HG02973 (cell line): ENCODE results near the gene SARS2.
"Not testable (repeated sequence)": the region's sequence is repeated elsewhere in the genome, so short reads cannot be mapped to it uniquely, and the experiment has no call there.

Experiments used
- ATAC-seq: cut with Tn5 transposase; IDR thresholded peaks from one replicate; pipeline ENCODE4 v1.9.1; 2021; ENCODE audit warnings: moderate library complexity; ENCODE audit not compliant: unreplicated experiment

Gene SARS2, protein sequence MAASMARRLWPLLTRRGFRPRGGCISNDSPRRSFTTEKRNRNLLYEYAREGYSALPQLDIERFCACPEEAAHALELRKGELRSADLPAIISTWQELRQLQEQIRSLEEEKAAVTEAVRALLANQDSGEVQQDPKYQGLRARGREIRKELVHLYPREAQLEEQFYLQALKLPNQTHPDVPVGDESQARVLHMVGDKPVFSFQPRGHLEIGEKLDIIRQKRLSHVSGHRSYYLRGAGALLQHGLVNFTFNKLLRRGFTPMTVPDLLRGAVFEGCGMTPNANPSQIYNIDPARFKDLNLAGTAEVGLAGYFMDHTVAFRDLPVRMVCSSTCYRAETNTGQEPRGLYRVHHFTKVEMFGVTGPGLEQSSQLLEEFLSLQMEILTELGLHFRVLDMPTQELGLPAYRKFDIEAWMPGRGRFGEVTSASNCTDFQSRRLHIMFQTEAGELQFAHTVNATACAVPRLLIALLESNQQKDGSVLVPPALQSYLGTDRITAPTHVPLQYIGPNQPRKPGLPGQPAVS

DNA sequence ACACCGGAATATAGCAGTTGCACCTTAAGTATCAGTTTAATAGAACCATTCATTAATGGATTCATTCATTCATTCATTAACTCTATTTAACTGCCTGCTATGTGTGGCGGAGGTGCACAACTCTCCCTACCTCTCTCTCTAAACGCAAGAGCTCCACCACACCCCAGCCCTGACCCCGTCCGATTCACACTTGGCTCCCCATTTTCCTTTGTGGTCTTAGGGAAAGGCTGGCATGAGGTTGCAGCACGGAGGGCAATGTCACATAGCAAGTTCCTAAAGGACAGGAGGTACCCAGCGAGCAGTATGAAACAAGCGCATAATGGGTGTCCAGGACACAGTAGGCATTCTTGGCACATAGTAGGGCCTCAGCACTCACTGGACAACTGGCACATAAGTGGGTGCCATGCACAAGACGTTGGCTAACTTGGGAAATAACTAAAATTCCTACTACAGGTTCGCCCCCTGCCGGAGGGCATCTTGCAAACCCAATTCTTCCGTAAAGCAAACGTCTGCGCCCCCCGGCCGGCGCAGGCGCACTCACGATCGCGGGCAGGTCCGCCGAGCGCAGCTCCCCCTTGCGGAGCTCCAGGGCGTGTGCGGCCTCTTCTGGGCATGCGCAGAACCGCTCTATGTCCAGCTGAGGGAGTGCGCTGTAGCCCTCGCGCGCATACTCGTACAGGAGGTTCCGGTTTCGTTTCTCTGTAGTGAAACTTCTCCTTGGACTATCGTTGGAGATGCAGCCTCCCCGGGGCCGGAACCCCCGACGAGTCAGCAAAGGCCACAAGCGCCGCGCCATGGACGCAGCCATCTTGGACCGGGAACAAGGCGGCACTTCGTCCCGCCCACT, at the start of gene SARS2:
TSS of gene SARS2 (minus strand) at position 835 of the 847 bp plus-strand sequence. CDS start at position 808, 27 bp downstream.
- peak; percentile 52 for ATAC-seq

DNA sequence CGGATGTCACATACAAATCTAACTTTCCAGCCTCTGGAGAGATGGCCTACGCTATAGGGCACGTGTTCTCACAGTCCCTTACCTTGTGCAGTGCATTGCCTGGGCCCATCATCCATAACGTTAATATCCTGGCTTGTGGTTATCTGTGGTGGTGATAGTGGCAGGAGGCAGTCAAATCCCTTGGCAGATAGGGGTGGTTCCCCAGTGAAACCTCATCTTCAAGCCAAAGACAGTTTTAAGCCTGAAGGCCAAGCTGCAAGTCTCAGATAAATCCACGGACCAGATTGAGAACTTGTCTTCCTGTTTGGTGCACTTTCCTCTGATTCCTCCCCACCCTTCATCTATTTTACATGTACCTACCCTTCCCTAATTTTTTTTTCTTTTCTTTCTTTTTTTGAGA, 49.2 kb upstream of the SARS2 start:
- ATAC-seq = no peak

DNA sequence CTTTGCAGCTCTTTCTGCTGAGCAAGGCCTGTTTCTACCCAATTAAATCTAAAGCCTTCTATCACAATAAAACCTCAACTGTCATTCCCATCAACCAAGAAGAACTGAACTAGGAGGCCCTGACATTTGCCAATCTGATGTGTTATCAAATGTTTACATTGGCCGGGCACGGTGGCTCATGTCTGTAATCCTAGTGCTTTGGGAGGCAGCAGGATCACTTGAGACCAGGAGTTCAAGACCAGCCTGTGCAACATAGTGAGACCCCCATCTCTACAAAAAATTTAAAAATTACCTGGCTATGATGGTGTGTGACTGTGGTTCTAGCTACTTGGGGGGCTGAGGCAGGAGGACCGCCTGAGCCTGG, 47.7 kb upstream of the SARS2 start:
- ATAC-seq = no peak

DNA sequence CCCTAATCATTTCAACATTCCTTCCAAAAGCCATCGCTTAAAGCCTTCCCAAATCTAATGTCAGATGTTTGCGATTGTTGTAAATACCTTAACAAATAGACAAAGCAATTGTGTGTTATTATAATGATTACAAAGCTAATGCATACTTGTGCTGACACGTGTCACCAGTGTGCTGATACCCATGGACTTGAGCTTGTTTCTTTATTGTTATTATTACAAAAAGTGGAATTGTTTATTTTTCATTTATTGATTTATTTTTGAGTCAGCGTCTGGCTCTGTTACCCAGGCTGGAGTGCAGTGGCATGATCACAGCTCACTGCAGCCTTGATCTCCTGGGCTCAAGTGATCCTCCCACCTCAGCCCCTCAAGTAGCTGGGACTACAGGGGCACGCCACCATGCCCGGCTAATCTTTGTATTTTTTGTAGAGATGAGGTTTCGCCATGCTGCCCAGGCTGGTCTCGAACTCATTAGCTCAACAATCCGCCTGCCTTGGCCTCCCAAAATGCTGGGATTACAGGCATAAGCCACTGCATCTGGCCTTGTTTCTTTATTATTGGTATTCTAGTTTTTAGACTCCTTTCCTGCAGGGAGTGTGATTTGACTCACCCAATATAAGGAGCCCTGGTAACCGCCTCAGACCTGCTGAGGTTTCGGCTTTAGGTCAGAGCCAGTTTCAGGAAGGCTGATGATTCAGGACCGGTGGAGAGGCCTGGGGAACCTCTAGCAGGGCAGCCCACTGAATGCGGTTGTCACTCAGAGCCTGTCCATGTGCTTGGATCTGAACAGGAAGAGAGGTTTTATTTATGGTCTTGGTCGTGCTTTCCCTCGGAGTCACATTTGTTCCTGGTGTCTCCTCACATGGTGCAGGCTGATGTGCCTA, 47.1 kb upstream of the SARS2 start:
- peak; percentile 73 for ATAC-seq

DNA sequence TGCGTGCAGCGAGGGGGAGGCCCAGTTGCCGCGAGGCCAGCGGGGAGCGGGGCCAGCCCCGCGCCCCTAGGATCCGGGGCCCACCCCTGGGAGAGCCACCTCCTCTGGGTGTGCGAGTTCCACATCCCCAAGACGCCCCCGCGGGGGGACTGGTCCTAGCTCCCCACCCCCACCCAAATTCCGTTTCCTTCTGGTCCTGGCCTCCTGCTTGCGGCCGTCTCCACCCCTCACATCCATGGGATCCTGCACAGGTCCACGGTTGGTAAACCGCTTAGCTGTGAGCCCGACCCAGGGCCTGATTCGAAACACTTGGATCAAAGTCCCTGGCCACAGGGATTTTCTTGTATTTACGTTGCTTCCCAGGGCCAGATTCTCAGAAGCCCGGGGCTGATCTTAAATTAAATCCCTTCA, 45.3 kb upstream of the SARS2 start:
- ATAC-seq = no peak

DNA sequence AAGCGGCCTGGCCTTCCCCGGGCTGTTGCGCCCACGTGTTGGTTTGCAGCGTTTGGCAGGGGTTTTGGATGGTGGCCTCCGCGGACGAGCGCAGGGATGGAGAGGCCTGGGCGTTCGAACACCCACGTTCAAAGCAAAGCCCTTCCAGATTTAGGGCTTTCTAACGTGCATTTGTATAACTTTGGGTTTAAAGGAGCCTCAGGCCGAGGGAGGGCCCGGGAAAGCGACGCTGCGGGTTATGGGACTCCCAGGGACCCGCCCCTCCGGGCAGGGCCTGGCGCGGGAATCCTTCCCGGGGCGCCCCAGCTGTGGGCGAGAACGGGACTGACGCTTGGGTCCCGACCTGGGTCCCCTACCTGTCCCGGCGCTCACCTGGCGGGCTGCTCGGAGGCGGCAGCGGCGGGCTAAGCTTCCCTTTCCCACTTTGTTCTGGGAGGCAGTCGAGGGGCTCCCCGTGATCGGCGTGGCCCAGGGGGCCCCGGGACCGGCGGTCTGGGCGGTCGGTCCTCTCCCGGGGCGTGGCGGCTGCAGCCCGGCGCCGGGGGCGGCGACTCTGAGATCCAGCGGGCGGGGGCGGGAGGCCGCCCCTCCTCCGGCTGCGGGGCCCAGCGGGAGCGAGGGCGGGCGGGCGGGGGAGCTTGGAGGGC, 44.8 kb upstream of the SARS2 start, which contains the start of gene FBXO17:
TSS of gene FBXO17 (minus strand) at position 529 of the 647 bp plus-strand sequence. CDS start 25,423 bp downstream, outside the sequence.
- ATAC-seq = no peak

DNA sequence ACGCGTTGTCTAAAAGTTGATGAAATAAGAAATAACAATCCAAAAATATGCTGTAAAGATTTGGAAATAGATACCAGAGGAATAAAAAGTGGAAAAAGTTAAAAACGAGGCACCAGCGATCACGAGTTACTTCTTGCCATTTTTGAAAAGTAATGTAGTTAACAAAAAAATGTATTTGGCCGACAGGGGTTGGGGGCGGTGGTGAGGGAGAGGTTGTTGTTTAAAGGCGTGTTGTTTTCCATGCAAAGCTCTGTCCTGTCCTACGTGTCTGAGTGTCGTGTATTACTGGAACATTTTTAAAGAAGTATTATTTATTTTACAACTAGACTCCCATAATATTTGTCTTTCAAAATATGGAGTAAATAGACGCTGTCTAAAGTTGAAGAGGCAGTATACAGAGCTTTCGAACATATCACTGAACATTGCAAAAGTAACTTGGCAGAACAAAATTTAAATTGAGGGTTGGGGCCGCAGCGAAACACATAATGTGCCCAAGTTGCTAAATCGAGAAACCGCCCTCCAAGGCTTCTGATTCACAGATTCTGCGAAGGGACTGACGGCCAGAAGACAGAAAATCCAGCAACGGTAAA, 44.2 kb upstream of the SARS2 start:
- no peak for ATAC-seq

DNA sequence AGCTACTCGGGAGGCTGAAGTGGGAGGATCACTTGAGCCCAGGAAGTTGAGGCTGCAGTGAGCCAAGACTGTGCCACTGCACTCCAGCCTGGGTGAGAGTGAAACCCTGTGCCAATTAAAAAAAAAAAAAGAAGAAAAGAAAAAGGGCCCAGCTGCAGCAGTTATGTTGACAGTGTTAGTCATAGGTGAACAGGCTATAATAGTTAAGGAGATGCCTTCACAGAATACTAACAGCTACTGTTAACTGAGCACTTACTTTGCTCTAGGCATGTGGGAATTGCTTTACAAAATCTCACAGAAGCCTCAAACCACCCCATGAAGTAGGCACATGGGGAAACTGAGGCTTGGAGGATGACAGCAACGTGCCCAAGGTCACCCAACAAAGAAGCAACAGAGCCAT, 41.1 kb upstream of the SARS2 start:
- ATAC-seq = no peak

DNA sequence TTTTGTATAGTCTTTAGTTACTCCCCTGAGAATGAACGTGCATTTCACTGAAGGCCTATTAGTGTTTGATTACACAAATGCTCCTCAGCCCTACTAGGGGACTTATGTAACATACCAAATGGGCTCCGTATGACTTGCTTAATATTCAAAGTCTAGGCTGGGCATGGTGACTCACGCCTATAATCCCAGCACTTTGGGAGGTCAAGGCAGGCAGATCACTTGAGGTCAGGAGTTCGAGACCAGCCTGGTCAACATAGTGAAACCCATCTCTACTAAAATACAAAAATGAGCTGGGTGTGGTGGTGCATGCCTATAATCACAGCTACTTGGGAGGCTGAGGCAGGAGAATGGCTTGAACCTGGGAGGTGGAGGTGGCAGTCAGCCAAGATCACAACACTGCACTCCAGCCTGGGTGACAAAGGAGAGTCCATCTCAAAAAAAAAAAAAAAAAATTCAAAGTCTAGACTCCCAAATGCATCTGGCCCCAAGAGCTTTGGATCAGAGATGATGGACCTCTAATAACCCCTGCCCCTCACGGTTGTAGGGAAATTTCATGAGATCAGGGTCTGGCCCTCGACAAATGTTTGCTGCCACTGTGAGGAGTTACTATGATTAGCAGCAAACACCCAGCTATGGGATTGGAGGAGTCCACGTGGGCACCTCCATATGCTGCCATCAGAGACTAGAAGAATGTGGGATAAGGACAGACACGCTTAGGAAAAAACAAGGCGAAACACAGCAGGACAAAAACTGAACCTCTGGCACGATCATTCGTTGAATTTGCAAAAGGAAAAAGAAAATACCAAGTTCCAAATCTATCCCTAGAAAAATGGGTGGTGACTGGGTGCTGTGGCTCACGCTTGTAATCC, 40.3 kb upstream of the SARS2 start:
- ATAC-seq = no peak

DNA sequence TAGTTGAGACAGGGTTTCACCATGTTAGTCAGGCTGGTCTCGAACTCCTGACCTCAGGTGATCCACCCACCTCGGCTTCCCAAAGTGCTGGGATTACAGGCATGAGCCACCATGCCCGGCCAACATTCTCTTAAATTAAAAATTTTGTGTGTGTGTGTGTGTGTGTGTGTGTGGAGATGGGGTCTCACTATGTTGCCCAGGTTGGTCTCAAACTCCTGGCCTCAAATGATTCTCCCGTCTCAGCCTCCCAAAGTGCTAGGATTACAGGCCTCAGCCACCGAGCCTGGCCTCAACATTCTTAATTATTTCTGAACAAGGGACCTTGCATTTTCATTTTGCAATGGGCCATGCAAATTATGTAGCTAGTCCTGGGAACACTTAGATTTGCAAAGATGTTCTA, 35.6 kb upstream of the SARS2 start:
- not testable (repeated sequence) for ATAC-seq

DNA sequence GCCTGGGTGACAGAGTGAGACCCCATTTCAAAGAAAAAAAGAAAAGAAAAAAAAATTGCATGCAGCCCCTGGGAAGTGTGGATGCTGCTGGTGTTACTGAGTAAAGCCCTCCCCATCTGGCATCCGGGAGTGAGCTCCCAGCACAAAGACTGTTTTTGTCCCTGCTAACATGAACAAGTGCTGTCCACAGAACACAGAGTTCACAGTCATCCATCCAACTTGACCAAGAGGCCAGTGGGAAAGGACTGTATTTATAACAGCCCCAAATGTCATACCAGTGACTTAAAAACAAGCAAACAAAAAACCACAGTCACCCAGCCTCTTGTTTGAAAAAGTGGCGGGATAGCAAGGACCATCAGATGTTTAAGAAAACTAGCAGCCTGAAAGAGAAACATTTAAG, 34.2 kb upstream of the SARS2 start:
- ATAC-seq = no peak

DNA sequence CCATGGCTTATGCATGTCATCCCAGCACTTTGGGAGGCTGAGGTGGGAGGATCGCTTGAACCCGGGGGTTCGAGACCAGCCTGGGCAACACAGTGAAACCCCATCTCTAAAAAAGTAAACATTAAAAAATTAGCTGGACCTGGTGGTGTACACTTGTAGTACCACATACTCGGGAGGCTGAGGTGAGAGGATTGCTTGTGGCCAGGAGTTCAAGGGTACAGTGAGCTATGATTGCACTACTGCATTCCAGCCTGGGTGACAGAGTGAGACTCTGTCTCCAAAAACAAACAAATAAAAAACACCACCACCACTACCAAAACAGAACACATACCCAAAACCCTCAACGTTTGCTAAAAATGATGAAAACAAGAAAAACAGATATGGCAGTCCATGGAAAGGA, 29.1 kb upstream of the SARS2 start:
- no peak for ATAC-seq

DNA sequence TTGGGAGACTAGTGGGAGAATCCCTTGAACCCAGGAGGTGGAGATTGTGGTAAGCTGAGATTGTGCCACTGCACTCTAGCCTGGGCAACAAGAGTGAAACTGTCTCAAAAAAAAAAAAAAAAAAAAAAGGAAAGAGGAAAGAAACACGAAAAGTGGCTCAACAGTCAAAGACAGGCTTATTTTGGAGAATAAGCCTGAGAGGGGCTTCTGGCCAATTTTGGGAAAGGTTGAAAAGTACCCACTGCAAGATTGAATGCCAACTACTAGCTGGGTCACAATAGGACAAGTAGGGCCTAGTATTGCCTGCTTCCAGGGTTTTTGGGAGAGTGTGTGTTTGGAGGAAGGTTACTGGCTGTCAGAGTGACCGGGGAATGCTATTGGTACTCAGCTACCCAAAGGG, 27.7 kb upstream of the SARS2 start:
- no peak for ATAC-seq

DNA sequence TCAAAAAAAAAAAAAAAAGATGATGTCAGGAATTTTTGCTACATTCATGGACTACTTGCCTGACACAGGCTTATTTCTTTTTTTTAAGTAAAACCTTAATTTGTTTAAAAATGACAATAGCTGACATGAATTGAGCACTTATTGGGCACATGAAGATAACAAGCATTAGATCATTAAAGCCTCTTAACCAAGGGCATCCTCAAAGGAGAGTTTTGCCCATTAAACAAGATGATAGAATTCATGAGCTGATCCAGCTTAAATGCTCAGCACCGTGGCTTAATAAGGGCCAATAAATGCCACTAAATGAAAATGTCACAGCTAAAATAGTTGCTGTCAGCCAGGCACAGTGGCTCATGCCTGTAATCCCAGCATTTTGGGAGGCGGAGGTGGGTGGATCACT, 25.7 kb upstream of the SARS2 start:
- ATAC-seq = no peak

DNA sequence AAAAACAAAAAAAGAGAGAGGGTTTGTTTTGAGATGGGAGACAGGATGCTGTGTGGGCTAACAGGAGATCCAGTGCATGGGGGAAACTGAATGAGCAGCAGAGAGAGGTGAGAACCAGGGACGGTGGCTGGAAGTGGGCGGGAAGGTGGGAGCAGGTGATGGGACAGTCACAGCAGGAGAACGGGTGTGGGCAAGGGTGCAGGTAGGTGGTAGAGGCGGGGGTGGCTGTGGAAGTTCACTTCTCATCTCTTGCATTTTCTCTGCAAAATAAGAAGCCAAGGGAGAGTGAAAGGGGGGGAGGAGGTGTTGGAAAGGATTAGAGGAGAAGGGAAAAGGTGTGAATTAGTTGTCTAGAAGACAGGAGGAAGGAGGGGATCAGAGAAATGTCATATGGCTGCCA, 23.1 kb upstream of the SARS2 start:
- ATAC-seq = no peak

DNA sequence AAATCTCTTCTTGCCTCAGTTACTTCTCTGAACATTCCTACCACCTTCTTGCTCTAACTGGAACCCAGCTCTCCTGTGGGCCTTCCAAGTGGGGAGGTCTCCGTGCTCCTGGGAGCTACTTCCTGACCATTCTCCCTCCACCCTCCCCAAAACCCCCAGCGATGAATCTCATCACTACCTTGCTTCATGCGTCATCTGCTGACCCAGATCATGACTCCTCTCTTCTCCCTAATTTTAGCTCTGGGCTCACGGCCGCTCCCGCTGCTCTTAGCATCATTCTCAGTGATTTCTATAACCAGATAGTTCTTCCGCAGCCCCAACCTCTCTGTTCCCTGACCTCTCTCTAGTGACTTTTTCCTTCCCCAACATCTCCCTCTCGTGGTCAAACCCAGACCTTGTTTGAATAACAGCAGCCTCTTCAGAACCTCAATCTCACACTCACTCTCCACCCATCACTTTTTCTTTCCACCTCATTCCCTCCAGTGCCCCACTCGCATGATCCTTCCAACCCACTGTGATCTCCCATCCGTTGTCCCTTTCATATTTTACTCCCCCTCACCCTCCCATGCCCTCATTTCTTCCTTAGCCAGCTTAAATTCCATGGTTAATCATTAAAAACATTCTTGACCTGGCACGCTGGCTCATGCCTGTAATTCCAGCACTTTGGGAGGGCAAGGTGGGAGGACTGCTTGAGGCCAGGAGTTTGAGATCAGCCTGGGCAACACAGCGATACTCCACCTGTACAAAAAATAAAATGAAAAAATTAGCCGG, 22.0 kb upstream of the SARS2 start:
- no peak for ATAC-seq

DNA sequence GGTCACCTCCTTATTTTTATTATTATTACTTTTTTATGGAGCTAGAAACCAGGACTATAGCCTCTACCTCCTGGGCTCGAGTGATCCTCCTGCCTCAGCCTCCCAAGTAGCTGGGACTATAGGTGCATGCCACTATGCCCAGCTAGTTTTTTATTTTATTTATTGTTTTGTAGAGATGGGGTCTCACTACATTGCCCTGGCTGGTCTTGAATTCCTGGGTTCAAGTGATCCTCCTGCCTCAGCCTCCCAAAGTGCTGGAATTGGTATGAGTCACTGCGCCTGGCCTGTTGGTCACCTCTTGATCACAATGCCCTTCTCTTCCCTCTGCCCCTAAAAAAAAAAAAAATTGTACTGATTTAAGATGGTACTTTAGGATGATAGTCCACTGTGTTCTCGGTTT, 20.6 kb upstream of the SARS2 start:
- no peak for ATAC-seq
